Omental fat pad (tissue), 4 donors: ENCODE data around the gene SLC39A3. TPM values are rescaled to one million over a fixed set of nuclear protein-coding genes. Genes with fewer than 3 reads are reported as not detected.

Source experiments
- ATAC-seq: fragments of 150-250 bp; one replicate; pipeline ENCODE4 v1.9.1; 2016; ENCODE audit warnings: mild to moderate bottlenecking, moderate library complexity; ENCODE audit not compliant: low FRiP score
- DNase-seq: peaks from one replicate; pipeline ENCODE4 v3.0.0-alpha.2; 2019; ENCODE audit warnings: low spot score
- total RNA-seq, 4 donors: library from RNA; depleted of rRNA; stranded (reverse); fragments of >200 nt; gene quantifications; one replicate each; pipeline ENCODE4 v1.1.0, GENCODE V29; 2016
- TF ChIP-seq, protein P1 (sequence below), 3 donors: fragments of 450-650 bp; IDR thresholded peaks; one replicate each; pipeline ENCODE4 v1.5.1; 2016 to 2017; ENCODE audit warnings: antibody characterized with exemption in 3 of 3, mild to moderate bottlenecking in 3 of 3, moderate library complexity in 2 of 3

SLC39A3 gene
- total RNA-seq, 4 donors from 2014 or later: 26.0 to 38.0 (median 28.6) TPM

DNA sequence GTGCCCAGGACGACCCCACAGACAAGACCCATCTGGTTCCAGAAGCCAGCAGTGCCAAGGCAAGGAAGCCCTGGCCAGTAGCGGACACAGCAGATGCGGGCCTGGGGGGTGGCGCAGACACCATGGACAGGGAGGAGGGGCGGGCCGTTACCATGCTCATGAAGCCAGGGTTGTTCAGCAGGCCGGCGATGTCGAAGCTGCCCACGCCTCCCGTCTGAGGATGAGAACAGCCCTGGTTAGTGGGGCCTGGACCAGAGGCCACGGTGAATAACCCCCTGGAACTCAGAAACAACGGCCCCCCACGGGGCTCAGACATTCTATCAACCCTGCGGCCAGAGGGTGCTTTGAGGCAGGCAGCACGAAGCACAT lies 21.5 kb upstream of the SLC39A3 start:
- no peak for DNase-seq
- no peak for ATAC-seq
- TF ChIP-seq, protein P1, sequence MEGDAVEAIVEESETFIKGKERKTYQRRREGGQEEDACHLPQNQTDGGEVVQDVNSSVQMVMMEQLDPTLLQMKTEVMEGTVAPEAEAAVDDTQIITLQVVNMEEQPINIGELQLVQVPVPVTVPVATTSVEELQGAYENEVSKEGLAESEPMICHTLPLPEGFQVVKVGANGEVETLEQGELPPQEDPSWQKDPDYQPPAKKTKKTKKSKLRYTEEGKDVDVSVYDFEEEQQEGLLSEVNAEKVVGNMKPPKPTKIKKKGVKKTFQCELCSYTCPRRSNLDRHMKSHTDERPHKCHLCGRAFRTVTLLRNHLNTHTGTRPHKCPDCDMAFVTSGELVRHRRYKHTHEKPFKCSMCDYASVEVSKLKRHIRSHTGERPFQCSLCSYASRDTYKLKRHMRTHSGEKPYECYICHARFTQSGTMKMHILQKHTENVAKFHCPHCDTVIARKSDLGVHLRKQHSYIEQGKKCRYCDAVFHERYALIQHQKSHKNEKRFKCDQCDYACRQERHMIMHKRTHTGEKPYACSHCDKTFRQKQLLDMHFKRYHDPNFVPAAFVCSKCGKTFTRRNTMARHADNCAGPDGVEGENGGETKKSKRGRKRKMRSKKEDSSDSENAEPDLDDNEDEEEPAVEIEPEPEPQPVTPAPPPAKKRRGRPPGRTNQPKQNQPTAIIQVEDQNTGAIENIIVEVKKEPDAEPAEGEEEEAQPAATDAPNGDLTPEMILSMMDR (IDR thresholded peaks at IDR 0.05): no peak

DNA sequence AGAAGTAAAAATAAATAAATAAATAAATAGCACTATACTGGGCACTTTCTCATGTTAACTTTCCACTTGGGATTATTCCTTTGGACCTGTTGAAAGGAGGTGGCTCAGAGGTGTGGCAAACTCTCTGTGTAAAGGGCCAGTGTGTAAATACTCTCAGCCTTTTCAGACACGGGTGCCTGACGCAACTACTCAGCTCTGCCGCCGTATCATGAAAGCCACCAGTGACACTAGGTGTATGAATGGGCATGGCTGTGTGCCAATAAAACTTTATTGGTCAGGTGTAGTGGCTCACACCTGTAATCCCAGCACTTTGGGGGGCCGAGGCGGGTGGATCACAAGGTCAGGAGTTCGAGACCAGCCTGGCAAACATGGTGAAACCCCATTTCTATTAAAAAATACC lies 20.1 kb upstream of the SLC39A3 start:
- DNase-seq (no peak), ATAC-seq (no peak)
- TF ChIP-seq, protein P1 (IDR thresholded peaks at IDR 0.05): no peak

DNA sequence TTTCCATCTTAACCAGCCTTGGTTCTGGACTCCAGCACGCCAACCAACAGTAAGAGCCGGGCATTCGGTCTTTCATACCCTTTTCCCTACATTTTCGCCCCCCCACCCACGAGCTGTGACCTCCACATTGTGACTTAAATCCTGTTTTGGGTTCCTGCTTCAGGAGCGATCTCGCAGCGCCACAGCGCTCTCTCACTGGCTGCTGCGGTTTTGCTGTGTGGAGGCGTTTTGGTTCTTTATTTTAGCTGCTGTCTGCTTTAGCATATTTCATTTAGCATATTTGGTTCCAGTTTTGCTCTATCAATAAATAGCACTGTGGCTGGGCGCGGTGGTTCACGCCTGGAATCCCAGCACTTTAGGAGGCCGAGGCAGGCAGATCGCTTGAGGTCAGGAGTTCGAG lies 19.5 kb upstream of the SLC39A3 start:
- TF ChIP-seq, protein P1 (IDR thresholded peaks at IDR 0.05): no peak
- ATAC-seq (no peak), DNase-seq (no peak)

DNA sequence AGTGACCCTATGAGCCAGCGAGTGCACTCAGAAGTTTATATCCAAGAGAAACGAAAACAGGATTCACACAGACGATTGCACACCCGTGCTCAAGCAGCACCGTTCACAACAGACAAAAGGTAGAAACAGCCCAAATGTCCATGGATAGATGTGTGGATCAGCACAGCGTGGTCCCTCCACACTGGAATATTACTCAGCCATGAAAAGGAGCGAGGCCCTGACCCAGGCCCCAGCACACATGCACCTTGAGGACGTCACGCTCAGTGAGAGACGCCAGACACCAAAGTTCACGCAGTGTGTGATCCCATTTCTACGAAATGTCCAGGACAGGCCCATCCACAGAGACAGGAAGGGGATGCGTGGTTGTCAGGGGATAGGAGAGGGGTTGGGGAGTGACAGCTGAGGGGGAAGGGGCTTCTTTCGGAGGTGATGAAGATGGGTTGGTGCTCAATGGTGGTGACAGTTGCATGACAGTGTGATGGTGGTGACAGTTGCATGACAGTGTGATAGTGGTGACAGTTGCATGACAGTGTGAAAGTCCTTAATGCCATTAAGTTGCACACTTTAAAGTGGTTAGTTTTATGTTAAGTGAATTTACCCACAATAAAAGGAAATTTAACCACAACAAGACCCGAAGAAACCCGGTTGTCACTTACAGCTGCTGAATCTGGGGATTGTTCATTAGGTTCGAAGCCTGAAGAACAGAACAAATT lies 18.9 kb upstream of the SLC39A3 start:
- DNase-seq (no peak), ATAC-seq (no peak)
- TF ChIP-seq, protein P1 (IDR thresholded peaks at IDR 0.05): no peak

DNA sequence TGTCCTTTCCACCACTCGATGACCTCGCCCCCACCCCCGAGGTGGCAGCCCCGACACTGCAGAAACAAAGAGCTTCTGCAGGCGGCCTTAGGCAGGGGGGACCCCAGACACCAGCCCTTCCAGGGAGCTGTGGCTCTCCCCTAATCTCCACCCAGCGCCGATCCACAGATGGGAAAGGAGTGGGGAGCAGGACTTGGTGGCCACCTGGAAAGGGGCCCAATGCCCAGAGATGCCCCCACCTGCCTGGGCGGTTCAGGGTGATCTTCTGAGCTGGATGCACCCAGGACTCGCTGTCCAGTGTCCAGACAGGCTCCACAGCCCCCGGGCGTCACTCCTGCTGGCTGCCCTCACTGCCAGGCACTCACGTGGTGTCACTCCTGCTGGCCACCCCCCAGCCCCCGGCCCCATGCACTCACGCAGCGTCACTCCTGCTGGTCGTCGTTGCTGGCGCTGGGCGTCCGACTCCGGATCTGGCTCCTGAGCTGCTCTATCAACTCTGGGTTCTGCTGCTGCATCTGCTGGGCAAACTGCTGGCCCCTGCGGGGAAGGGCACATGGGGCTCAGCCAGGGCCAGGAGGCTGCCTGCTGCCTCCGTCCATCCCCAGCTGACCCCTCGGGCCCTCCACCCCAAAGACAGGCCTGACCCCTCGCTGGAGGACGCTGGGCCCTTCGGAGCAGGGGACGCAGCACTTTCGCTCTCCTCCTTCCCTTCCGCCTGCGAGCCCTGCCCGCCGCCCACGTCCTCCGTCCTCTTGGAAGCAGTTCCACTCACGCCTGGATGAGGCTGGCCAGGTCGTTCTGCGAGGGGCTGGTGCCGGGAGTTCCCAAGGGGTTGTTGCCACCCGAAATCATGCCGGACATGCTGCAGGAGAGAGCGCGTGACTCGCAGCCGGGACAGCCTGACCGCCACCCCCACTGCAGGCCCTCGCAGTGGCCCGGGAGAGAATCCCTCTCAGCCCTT lies 17.4 kb upstream of the SLC39A3 start:
- TF ChIP-seq, protein P1 (IDR thresholded peaks at IDR 0.05): no peak
- no peak for DNase-seq
- ATAC-seq: no peak

DNA sequence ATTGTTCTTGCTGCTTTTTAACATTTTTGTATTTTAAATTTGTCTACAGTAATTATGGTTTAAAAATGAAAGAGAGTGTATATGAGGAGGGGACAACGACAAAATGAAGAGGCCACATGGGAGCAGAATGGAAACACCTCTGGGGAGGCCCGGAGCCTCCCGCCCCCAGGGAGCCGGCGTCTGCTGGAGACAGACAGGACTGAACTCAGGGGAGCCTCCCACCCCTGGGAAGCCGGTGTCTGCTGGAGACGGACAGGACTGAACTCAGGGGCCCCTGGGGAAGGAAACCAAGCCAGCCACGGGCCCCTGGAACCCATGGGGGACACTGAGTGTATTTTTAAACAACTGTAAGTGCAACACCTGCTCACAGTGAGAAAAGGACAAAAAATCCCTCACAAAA lies 16.7 kb upstream of the SLC39A3 start:
- no peak for ATAC-seq
- DNase-seq: no peak
- TF ChIP-seq, protein P1 (IDR thresholded peaks at IDR 0.05): no peak
